ENCODE results near the gene CDHR2.

CDHR2 gene

DNA sequence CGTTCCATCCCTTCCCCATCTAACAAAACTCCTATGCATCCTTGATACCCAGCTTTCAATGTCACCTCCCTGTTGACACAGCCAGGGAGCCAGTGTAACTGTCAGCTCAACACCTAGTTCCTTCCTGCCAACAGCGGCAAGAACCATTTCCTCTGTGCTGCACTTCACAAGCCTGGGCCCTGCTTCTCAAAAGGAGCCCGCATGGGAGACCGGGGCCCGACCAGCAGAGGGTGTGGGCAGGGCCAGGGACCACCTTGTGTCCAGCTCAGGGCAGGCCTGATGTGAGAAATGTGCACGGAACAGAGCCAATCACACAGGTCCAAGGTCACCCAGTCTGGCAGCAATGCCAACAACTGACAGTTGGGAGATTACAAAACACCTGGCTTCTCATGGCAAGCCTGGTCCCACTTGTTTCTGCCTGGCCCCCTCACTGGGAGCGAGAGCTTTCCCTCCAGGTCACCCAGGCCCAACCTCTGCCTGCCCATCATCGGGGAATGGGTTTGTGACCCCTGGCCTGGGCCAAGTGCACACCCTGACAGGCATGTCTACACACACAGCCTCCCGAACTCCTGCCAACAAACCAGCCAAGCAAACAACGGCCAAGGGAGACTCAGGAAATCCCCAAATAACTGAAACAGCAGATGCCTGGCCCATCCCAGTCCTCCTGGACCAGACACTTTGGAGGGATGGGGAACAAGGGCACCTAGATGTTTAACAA is 15.1 kb upstream of the CDHR2 start (continued):
- TF ChIP-seq ZBTB7A (tag by site-specific recombination; IDR thresholded peaks at IDR 0.05; ENCODE audit: low read depth) (no peak), ZFP3 (tag by site-specific recombination; IDR thresholded peaks at IDR 0.05; ENCODE audit: low read depth) (peak; percentile 68; the same call in 1 of the 2 replicates), ZIC2 (tag by site-specific recombination; IDR thresholded peaks at IDR 0.05) (no peak), ZNF701 (tag by site-specific recombination; IDR thresholded peaks at IDR 0.05) (no peak), ZNF707 (tag by site-specific recombination; IDR thresholded peaks at IDR 0.05) (no peak), IKZF3 (tag by site-specific recombination; IDR thresholded peaks at IDR 0.05) (0 out of 2 replicates have a peak, but pooled peaks have one; percentile 10), ZNF514 (tag by site-specific recombination; IDR thresholded peaks at IDR 0.05) (no peak), ZNF660 (tag by site-specific recombination; IDR thresholded peaks at IDR 0.05) (no peak)

DNA sequence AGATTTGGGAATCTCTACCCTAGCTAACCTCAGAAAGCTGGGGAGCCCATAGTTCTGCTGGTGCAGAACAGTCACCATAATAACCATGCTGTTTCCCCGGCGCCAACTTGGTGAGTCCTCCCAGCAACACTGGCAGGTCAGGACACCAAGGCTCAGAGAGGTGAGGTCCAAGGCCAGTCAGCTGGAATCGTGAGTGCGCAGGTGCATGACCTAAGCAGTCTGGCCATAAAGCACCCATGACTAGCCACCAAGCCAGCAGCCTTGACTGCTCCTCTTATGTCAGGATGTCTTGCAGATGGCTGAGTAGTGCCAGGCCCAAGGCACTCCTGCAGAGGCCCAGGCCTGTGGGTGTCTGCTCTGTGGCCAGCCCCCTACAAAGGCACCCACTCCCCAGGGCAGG is 14.5 kb upstream of the CDHR2 start:
- CTCF ChIA-PET: interaction anchor here (1.2 to 1.4 kb wide), 2 partner anchors 8 to 119 kb away, joined by 3 to 9 read pairs; no protein-coding TSS in a partner anchor
- Histone ChIP-seq H3K9me3 (ENCODE audit: control insufficient read depth, insufficient read depth, low read depth, low read length) (no peaks in the 10 kb centered on the region), H3K4me3 (ENCODE audit: low read depth, low read length) (no peak overlapping the region), H3K27ac (ENCODE audit: extremely low read depth, low read depth, low read length) (no peak overlapping the region), H3K4me1 (ENCODE audit: control insufficient read depth, insufficient read depth, low read length) (0 out of 2 replicates have a peak, but pooled peaks cover 8% of the 10 kb centered on the region), H3K36me3 (ENCODE audit: control insufficient read depth in 2 of 2, insufficient read depth in 1 of 2, low read length in 2 of 2) (peaks cover 0 to 29% of the 10 kb centered on the region in 2 experiments; a peak in 1 of 3 replicates)
- POLR2A ChIA-PET: interaction anchor here (0.5 to 0.8 kb wide), 2 partner anchors 9 to 74 kb away, joined by 3 to 5 read pairs; no protein-coding TSS in a partner anchor
- TF ChIP-seq ZNF624 (tag by site-specific recombination; IDR thresholded peaks at IDR 0.05): no peak
- no peak for TF ChIP-seq TRIM28 (IDR thresholded peaks at IDR 0.05; ENCODE audit: borderline replicate concordance, low read length)
- peak; percentile 72 for TF ChIP-seq GLIS1 (tag by site-specific recombination; IDR thresholded peaks at IDR 0.05)
- TF ChIP-seq ZNF132 (tag by site-specific recombination; IDR thresholded peaks at IDR 0.05; ENCODE audit: borderline replicate concordance): no peak
- peak; percentile 53 for TF ChIP-seq ZNF600 (tag by site-specific recombination; IDR thresholded peaks at IDR 0.05)
- no peak for TF ChIP-seq ZNF654 (tag by site-specific recombination; IDR thresholded peaks at IDR 0.05; ENCODE audit: low read depth)
- no peak for TF ChIP-seq SP7 (tag by site-specific recombination; IDR thresholded peaks at IDR 0.05)
- no peak for TF ChIP-seq ZFP41 (tag by site-specific recombination; IDR thresholded peaks at IDR 0.05; ENCODE audit: borderline replicate concordance)

DNA sequence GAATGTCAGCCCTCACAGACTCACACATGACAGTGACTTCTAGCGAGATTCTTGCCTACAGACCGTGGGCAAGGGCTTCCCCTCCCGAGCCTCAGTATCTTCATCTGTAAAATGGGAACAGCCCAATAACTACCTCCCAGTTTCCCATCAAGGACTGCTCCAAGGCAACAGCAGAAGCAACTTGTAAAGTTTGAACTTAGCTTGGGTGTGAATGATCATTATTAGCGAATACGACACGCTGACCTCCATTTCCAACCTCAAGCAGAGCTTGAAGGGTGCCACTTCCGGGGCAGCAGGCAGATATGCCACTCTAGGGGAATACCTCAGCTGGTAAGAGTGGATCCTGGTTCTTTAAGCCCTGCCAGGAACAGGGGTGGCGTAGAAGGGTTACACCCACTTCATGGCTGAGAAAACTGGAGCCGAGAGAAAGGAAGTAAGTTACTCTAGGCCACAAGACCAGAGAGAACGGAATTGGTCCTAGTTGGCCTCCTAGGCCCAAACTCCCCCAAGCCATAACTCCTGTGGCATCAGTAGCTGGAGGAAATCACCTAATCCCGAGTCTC is 14.0 kb upstream of the CDHR2 start:
- ChIA-PET POLR2A (interaction anchor here (0.5 to 1.0 kb wide), 4 partner anchors 9 to 119 kb away, joined by 3 to 7 read pairs (median 4); partner anchors contain the start of gene CLTB), CTCF (interaction anchor here (0.9 to 1.2 kb wide), 2 partner anchors 44 to 120 kb away, joined by 3 read pairs; no protein-coding TSS in a partner anchor)
- Histone ChIP-seq H3K36me3 (ENCODE audit: control insufficient read depth in 2 of 2, insufficient read depth in 1 of 2, low read length in 2 of 2) (peaks cover 0 to 27% of the 10 kb centered on the region in 2 experiments; a peak in 1 of 3 replicates), H3K4me3 (ENCODE audit: low read depth, low read length) (0 out of 2 replicates have a peak overlapping the region, but pooled peaks have one; percentile 82), H3K27ac (ENCODE audit: extremely low read depth, low read depth, low read length) (no peak overlapping the region), H3K9me3 (ENCODE audit: control insufficient read depth, insufficient read depth, low read depth, low read length) (no peaks in the 10 kb centered on the region), H3K4me1 (ENCODE audit: control insufficient read depth, insufficient read depth, low read length) (0 out of 2 replicates have a peak, but pooled peaks cover 8% of the 10 kb centered on the region)
- TF ChIP-seq, protein P1, sequence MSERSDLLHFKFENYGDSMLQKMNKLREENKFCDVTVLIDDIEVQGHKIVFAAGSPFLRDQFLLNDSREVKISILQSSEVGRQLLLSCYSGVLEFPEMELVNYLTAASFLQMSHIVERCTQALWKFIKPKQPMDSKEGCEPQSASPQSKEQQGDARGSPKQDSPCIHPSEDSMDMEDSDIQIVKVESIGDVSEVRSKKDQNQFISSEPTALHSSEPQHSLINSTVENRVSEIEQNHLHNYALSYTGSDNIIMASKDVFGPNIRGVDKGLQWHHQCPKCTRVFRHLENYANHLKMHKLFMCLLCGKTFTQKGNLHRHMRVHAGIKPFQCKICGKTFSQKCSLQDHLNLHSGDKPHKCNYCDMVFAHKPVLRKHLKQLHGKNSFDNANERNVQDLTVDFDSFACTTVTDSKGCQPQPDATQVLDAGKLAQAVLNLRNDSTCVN (tag by site-specific recombination; optimal IDR thresholded peaks at IDR 0.05): no peak
- 0 out of 2 replicates have a peak, but pooled peaks have one; percentile 33 for TF ChIP-seq ZNF24 (tag by site-specific recombination; IDR thresholded peaks at IDR 0.05)
